Measurements from ENCODE around the gene NOS1AP.

GRCh38 chr1:162206749-162207635 is 137.5 kb downstream of the NOS1AP start:
- TF ChIP-seq HDGF (IDR thresholded peaks at IDR 0.05; ENCODE audit: borderline replicate concordance) (no peak), PKNOX1 (IDR thresholded peaks at IDR 0.05) (no peak), BHLHE40 (IDR thresholded peaks at IDR 0.05; ENCODE audit: borderline replicate concordance) (no peak), TARDBP (IDR thresholded peaks at IDR 0.05) (no peak), FOXA1 (IDR thresholded peaks at IDR 0.05) (no peak), LEF1 (IDR thresholded peaks at IDR 0.05; ENCODE audit: borderline replicate concordance) (no peak), L3MBTL2 (conservative IDR thresholded peaks at IDR 0.05) (no peak), SUZ12 (IDR thresholded peaks at IDR 0.05) (no peak), NFRKB (IDR thresholded peaks at IDR 0.05) (no peak)
